GM12878 (cell line): ENCODE measurements around the gene IFNL2. TPM values are rescaled to one million over a fixed set of nuclear protein-coding genes. Genes with fewer than 3 reads are reported as not detected.

Experiments
- ATAC-seq: fragments of 200-7000 bp; cut with Tn5 transposase; 3 replicates; pipeline ENCODE4 v1.9.1; 2020; ENCODE audit warnings: mild to moderate bottlenecking, moderate library complexity
- BruUV-seq: library from RNA; stranded (reverse); fragments of 400-500 nt; replicated peaks from 2 replicates; lab custom pipeline; 2021; lab: Mats Ljungman, UMichigan
- CTCF ChIA-PET: fragments of 300-600 bp; sonication (Branson Sonifier 250); formaldehyde crosslinking; extraction: SDS; loops from one replicate; lab custom pipeline; 2021; ENCODE audit warnings: inconsistent platforms; lab: Yijun Ruan, JAX
- POLR2A ChIA-PET: fragments of 350-600 bp; formaldehyde crosslinking; extraction: SDS; loops from one replicate; lab custom pipeline; 2021; ENCODE audit warnings: inconsistent platforms; lab: Charles Lee
- RAD21 ChIA-PET: fragments of 300-600 bp; sonication (Branson Sonifier 250); formaldehyde crosslinking; loops from one replicate; lab custom pipeline; 2023; ENCODE audit warnings: antibody characterized with exemption; ENCODE audit not compliant: unreplicated experiment; lab: Charles Lee
- SMC1A ChIA-PET: fragments of 300-600 bp; sonication (Branson Sonifier 250); formaldehyde crosslinking; loops from one replicate; lab custom pipeline; 2023; ENCODE audit not compliant: unreplicated experiment, uncharacterized antibody; lab: Charles Lee
- DNase-seq: peaks from one replicate; pipeline ENCODE4 v3.0.0-alpha.2; 2011; ENCODE audit warnings: low read depth, low spot score
- FAIRE-seq: peaks from 3 replicates; lab custom pipeline; 2011; peaks lifted over from hg19 to GRCh38; lab: Jason Lieb, UNC
- H2AFZ ChIP-seq: 2 replicates; pipeline ENCODE4 v1.6.0; 2011; ENCODE audit warnings: low read depth, low read length, control low read depth; ENCODE audit not compliant: control insufficient read depth
- H3K27ac ChIP-seq: 2 replicates; pipeline ENCODE4 v1.5.1; 2011; ENCODE audit warnings: control low read depth; ENCODE audit not compliant: control insufficient read depth, insufficient read depth
- H3K27me3 ChIP-seq, 2 experiments: replicated peaks in 1 of 2; 2 replicates each; pipeline versions ENCODE4 v1.6.0 to v1.6.1; 2011; ENCODE audit warnings: low read length in 1 of 2; ENCODE audit not compliant: control insufficient read depth in 2 of 2, insufficient read depth in 2 of 2
- H3K36me3 ChIP-seq, 2 experiments: 2 replicates each; pipeline ENCODE4 v1.5.1; 2011; ENCODE audit warnings: low read length in 1 of 2; ENCODE audit not compliant: control insufficient read depth in 2 of 2, insufficient read depth in 2 of 2
- H3K4me1 ChIP-seq: 2 replicates; pipeline ENCODE4 v1.6.1; 2011; ENCODE audit warnings: mild to moderate bottlenecking, low read length, moderate library complexity, mixed read lengths; ENCODE audit not compliant: control insufficient read depth, insufficient read depth
- H3K4me2 ChIP-seq: 2 replicates; pipeline ENCODE4 v1.6.0; 2011; ENCODE audit warnings: control low read depth; ENCODE audit not compliant: control insufficient read depth, insufficient read depth
- H3K4me3 ChIP-seq: fragments of 200-600 bp; sonication (generic); 2 replicates; pipeline ENCODE4 v1.5.1; 2016
- H3K79me2 ChIP-seq: 2 replicates; pipeline ENCODE4 v1.6.0; 2011; ENCODE audit warnings: low read length; ENCODE audit not compliant: control insufficient read depth, insufficient read depth
- H3K9ac ChIP-seq: 2 replicates; pipeline ENCODE4 v1.8.0; 2011; ENCODE audit warnings: low read length, control low read depth, mixed read lengths; ENCODE audit not compliant: control insufficient read depth, insufficient read depth
- H3K9me3 ChIP-seq: replicated peaks from 3 replicates; pipeline ENCODE4 v1.5.1; 2011; ENCODE audit warnings: mild to moderate bottlenecking, low read length; ENCODE audit not compliant: control insufficient read depth, insufficient read depth
- H4K20me1 ChIP-seq: 2 replicates; pipeline ENCODE4 v1.6.0; 2011; ENCODE audit not compliant: control insufficient read depth, insufficient read depth
- BACH1 ChIP-seq: fragments of 450-650 bp; IDR thresholded peaks from 2 replicates; pipeline ENCODE4 v1.6.1; 2017; ENCODE audit warnings: mild to moderate bottlenecking, borderline replicate concordance
- CTCF ChIP-seq, 3 experiments: IDR thresholded peaks in 2 of 3; conservative IDR thresholded peaks in 1 of 3; 2 replicates each; pipeline ENCODE4 v1.5.1; 2011; ENCODE audit warnings: low read depth in 3 of 3, low read length in 3 of 3, mild to moderate bottlenecking in 3 of 3, control low read depth in 2 of 3, moderate library complexity in 2 of 3, inconsistent platforms in 1 of 3, mixed read lengths in 1 of 3; ENCODE audit not compliant: control insufficient read depth in 2 of 3, insufficient read depth in 1 of 3; ENCODE audit errors: extremely low read depth in 1 of 3
- ELK1 ChIP-seq: IDR thresholded peaks from 2 replicates; pipeline ENCODE4 v1.6.1; 2012; ENCODE audit warnings: low read depth, low read length, improper control_type of control experiment
- MXI1 ChIP-seq: fragments of 150-350 bp; IDR thresholded peaks from 2 replicates; pipeline ENCODE4 v1.6.1; 2011; ENCODE audit warnings: low read depth, mild to moderate bottlenecking, inconsistent platforms, low read length, improper control_type of control experiment
- NBN ChIP-seq: fragments of 450-650 bp; IDR thresholded peaks from 2 replicates; pipeline ENCODE4 v1.6.1; 2016
- NR2C1 ChIP-seq: fragments of 450-650 bp; IDR thresholded peaks from 2 replicates; pipeline ENCODE4 v1.6.1; 2017; ENCODE audit warnings: antibody characterized with exemption, mild to moderate bottlenecking, moderate library complexity
- SREBF1 ChIP-seq: IDR thresholded peaks from 2 replicates; pipeline ENCODE4 v1.6.1; 2012; ENCODE audit warnings: mild to moderate bottlenecking, low read length
- STAT1 ChIP-seq: fragments of 450-650 bp; conservative IDR thresholded peaks from 2 replicates; pipeline ENCODE4 v1.6.1; 2014; ENCODE audit warnings: antibody characterized with exemption, mild to moderate bottlenecking
- SUZ12 ChIP-seq: fragments of 200-600 bp; sonication (generic); IDR thresholded peaks from one replicate; pipeline ENCODE4 v1.6.1; 2018; ENCODE audit warnings: antibody characterized with exemption, mild to moderate bottlenecking; ENCODE audit not compliant: unreplicated experiment
- USF2 ChIP-seq: IDR thresholded peaks from 2 replicates; pipeline ENCODE4 v1.6.1; 2011; ENCODE audit warnings: low read depth, low read length, improper control_type of control experiment, borderline replicate concordance
- YY1 ChIP-seq: IDR thresholded peaks from 2 replicates; pipeline ENCODE4 v1.6.1; 2011; ENCODE audit warnings: low read depth, mild to moderate bottlenecking, low read length
- ZBTB11 ChIP-seq: fragments of 450-650 bp; formaldehyde crosslinking; IDR thresholded peaks from 2 replicates; pipeline ENCODE4 v1.5.0; 2022; ENCODE audit warnings: mild to moderate bottlenecking, missing genetic modification characterization
- WGBS: methylation state at CpG from one replicate; pipeline ENCODE4 v1.1.6; 2016; ENCODE audit warnings: low lambda C conversion rate; ENCODE audit not compliant: insufficient replicate concordance, insufficient coverage; ENCODE audit errors: missing lambda C conversion rate; 5-methylcytosine and 5-hydroxymethylcytosine counted together
- in situ Hi-C: fragments of 300-500 bp; cut with MboI; formaldehyde crosslinking; loops from 9 replicates; pipeline ENCODE4 v1.14.3; 2018; ENCODE audit warnings: mixed read lengths
- intact Hi-C: fragments of 100-400 bp; cut with micrococcal nuclease; formaldehyde crosslinking; loops from one replicate; pipeline ENCODE4 v1.14.2; 2022; ENCODE audit not compliant: unreplicated experiment
- polyA plus RNA-seq, 11 experiments: library from polyadenylated mRNA; depleted of rRNA in 4 of 11; unstranded in 6 of 11; stranded (reverse) in 5 of 11; fragments of >200 nt; fragmentation: Nextera tagmentation in 4 of 11; fragmentation: Illumina TruSeq in 1 of 11; extraction: Ambion mirVana in 4 of 11; extraction: Trizol in 1 of 11; gene quantifications; 1 replicate in 1 of 11; 2 replicates in 10 of 11; pipeline versions ENCODE4 v1.2.1 to v1.2.3, GENCODE V29; 2011 to 2016; ENCODE audit warnings: inconsistent platforms in 2 of 11, missing spikeins in 2 of 11, low read depth in 1 of 11
- total RNA-seq, 4 experiments: library from RNA; depleted of rRNA in 3 of 4; stranded (reverse); fragments of >200 nt in 3 of 4; fragmentation: Illumina TruSeq in 1 of 4; extraction: Trizol in 1 of 4; gene quantifications; 2 replicates each; pipeline versions ENCODE4 v1.2.1 to v1.2.3, GENCODE V29; 2013 to 2021

Gene IFNL2
- total and polyA plus RNA-seq, 10 of the 15 experiments (the other 5 are each of a cell fraction or from before 2014, with no cell fraction given) = 0.24 TPM; not detected in 9

- no peaks in the 10 kb centered on the region for H3K4me1 ChIP-seq
- H3K9ac ChIP-seq = no peak overlapping the region
- ATAC-seq (no peak), DNase-seq (no peak), FAIRE-seq (no peak)
- no peak overlapping the region for H3K4me2 ChIP-seq
- H3K36me3 ChIP-seq = no peaks in the 10 kb centered on the region; a peak in 1 of 4 replicates
- 65% methylated on average over 15 of the region's 18 CpGs for WGBS
- intact Hi-C loops = no loop called here
- no peak overlapping the region for H2AFZ ChIP-seq
- no peaks in the 10 kb centered on the region for H3K79me2 ChIP-seq
- ChIA-PET CTCF (interaction anchor here (0.6 kb wide), 1 partner anchor 127 kb away, joined by 3 read pairs; no protein-coding TSS in a partner anchor), POLR2A (no interaction called here), SMC1A (no interaction called here), RAD21 (no interaction called here)
- BruUV-seq = no TSS peak
- H3K27ac ChIP-seq = no peak overlapping the region
- in situ Hi-C loops = no loop called here
- H3K4me3 ChIP-seq = no peak overlapping the region
- peaks cover 0 to 2% of the 10 kb centered on the region in 2 experiments; a peak in 1 of 4 replicates for H3K27me3 ChIP-seq
- TF ChIP-seq MXI1 (no peak), STAT1 (no peak), YY1 (no peak), SREBF1 (no peak), USF2 (no peak), ZBTB11 (CRISPR knock-in tag) (no peak), ELK1 (no peak), NR2C1 (no peak), CTCF (IDR thresholded peaks at IDR 0.05 in 2 of 3, conservative IDR thresholded peaks at IDR 0.05 in 1 of 3; ENCODE audit: control insufficient read depth in 2 of 3, extremely low read depth in 1 of 3, insufficient read depth in 1 of 3, low read depth in 3 of 3, low read length in 3 of 3) (no peak), BACH1 (no peak), SUZ12 (no peak), NBN (no peak)
- H4K20me1 ChIP-seq = 0 out of 2 replicates have a peak, but pooled peaks cover 2% of the 10 kb centered on the region
- no peaks in the 10 kb centered on the region for H3K9me3 ChIP-seq
Observed at GRCh38 chr19:39308531-39309304, 40.5 kb downstream of the IFNL2 start.
